Esophagus muscularis mucosa (tissue), 4 donors: ENCODE measurements around the gene ABCA6.

Source experiments
- CTCF ChIP-seq, 3 experiments: fragments of 200-600 bp in 2 of 3; fragments of 450-650 bp in 1 of 3; sonication (generic) in 2 of 3; IDR thresholded peaks; one replicate each; pipeline ENCODE4 v1.5.1; 2017 to 2019; ENCODE audit warnings: antibody characterized with exemption in 3 of 3, mild to moderate bottlenecking in 2 of 3, moderate library complexity in 1 of 3
- EP300 ChIP-seq: sonication (generic); formaldehyde crosslinking; IDR thresholded peaks from one replicate; pipeline ENCODE4 v1.6.1; 2017; ENCODE audit warnings: antibody characterized with exemption
- POLR2A ChIP-seq: fragments of 450-650 bp; IDR thresholded peaks from one replicate; pipeline ENCODE4 v1.6.1; 2017; ENCODE audit warnings: antibody characterized with exemption, moderate library complexity, mild to moderate bottlenecking, low read depth

GRCh38 chr17:69046121-69046807 is 95.4 kb downstream of the ABCA6 start:
- no peak for TF ChIP-seq POLR2A
- no peak for TF ChIP-seq EP300
- no peak for TF ChIP-seq CTCF (IDR thresholded peaks at IDR 0.05)
